GM18861 (cell line): ENCODE data around the gene FYN.
"Not testable (repeated sequence)": the region's sequence is repeated elsewhere in the genome, so short reads cannot be mapped to it uniquely, and the experiment has no call there.

ENCODE experiments used
- ATAC-seq: cut with Tn5 transposase; IDR thresholded peaks from one replicate; pipeline ENCODE4 v1.9.1; 2021; ENCODE audit not compliant: unreplicated experiment

Gene FYN

DNA sequence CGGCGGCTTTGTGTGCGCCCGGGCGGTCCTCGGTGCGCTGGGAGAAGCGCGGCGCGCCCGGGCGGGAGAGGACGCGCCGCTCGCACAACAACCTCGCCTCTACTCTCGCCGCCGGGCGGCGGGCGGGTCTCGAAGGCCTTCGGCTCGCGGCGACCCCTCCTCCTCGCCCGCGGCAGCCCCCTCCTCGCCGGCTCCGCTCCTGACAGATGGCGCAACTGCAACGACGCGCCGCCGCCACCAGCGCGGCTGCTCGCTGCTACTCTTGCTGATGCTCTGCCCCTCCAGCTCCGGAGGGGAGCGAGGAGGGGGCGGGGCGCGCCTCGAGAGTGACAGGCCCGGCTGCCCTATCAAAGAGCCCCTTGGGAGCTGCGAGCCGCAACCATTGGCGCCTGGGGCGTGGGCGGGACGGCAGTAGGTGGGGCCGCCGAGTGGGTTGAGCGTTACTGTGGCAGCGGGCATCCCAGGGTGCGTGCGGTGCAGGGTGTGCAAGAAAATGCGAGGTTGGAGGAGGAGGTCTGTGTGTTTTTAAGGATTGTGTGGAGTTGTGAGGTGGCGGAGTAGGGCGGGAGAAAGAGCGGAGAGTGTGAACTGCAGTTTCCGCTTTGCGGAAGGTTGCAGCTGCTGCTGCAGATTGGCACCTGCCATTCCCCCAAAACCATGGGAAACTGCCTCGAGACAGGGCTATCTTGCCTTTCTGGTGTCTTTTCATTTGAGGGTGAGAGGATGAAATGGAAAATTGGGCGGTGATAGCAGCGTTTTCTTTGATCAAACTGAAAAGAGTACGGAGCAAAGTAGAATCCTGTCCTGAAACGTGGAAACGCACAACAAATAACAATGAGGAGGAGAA is at the start of gene FYN:
Gene FYN (minus strand): TSS at position 275 of the 847 bp plus-strand sequence. CDS start 153,401 bp downstream, outside the sequence.
- peak; percentile 98 for ATAC-seq

- ATAC-seq: no peak
Measured at GRCh38 chr6:111922454-111923297, 49.4 kb upstream of the FYN start.

DNA sequence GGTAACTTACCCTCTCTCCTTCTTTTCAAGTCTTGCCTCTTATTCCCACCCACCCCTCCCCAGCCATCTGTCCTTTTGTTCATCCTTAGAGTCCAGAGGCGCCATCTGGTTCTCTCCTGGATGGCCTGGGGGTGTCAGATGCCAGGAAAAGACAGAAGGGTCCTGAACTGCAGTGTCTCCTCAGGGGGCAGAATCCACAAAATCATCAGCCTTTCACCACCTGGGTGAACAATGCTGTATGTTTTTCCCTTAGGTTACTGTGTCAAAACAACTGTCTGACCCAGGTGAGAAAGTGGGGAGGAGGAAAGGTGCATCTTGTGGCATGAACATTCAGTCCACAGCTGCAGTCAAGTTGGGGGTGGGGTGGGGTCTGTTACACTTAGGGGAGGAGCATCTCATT is 47.9 kb upstream of the FYN start:
- no peak for ATAC-seq

GRCh38 chr6:111920578-111920977 is 47.3 kb upstream of the FYN start:
- ATAC-seq: no peak

- ATAC-seq: no peak
Measured at GRCh38 chr6:111918825-111919224, 45.6 kb upstream of the FYN start.

DNA sequence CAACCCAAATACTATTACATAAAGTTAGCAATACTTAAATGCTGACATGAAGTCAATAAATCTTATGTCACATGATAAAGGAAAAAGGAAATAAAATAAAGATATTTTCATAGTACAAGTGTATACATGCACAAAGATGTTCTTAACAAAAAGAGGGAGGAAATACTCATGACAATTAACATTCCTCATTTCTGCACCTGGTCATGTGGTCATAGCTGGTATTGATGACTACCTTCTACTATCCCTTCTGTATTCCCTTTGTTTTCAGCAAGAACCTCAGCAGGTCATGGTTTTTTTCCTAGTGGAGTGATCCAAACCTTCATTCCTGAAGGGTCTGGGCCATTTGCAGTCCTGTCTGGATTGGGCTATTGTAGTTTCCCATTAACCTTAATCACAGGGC is 43.5 kb upstream of the FYN start:
- no peak for ATAC-seq

GRCh38 chr6:111914617-111915016 is 41.4 kb upstream of the FYN start:
- no peak for ATAC-seq

GRCh38 chr6:111912904-111913303 is 39.7 kb upstream of the FYN start:
- ATAC-seq: no peak

DNA sequence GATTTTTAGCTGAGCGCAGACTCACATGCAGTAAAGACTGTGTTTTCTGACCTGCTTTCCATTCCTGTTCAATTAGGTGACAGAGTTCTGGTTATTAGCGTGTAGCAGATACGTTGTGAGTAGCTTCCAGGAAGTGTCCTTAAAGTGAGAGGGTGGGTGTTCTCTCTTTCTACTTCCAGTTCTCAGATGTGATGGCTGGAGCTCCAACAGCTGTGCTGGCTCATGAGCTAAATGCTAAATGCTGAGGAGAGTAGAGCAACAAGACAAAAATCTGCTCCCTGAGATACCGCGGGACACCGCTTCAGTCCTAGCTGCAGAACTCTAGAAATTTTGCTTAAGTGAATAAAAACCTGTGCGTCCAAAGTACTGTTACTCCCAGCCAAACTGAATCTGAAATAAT is 38.2 kb upstream of the FYN start:
- no peak for ATAC-seq

DNA sequence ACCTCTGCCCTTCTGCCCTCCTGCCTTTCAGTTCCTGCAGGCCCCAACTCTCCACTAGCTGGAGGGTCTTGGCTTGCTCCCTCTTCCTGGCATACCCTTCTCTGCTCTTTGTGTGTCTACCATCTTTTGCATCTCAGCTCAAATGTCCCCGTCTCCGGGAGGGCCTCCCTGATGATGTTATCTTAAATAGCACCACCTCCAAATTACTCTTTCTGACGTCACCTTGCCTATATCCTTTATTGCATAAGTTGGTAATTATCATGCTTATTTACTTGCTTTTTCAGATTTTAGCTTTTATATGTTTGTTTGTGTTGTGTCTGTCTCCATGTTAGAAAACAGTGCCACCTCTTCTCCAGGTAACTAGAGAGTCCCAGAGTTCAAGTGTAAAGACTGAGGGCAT is 36.0 kb upstream of the FYN start:
- no peak for ATAC-seq

GRCh38 chr6:111908365-111908764 is 35.1 kb upstream of the FYN start:
- ATAC-seq: not testable (repeated sequence)

- no peak for ATAC-seq
Measured at GRCh38 chr6:111900735-111901134, 27.5 kb upstream of the FYN start.

DNA sequence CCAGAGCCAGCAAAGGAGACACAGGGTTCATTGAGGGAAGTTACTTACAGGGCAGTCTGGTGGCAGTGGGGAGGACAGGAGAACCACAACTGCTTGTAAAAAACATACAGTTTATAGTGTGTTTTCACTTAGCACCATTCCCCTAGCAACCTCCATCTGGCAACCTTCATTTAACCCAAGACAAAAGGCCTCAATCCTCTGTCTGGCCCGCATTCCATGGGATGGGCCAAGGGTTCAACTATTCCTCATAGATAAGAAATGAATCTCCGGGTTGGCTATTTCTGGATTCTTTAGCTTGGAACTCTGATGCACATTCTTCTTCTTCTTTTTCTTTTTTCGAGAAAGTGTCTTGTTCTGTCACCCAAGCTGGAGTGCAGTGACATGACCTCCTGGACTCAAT is 26.3 kb upstream of the FYN start:
- no peak for ATAC-seq

DNA sequence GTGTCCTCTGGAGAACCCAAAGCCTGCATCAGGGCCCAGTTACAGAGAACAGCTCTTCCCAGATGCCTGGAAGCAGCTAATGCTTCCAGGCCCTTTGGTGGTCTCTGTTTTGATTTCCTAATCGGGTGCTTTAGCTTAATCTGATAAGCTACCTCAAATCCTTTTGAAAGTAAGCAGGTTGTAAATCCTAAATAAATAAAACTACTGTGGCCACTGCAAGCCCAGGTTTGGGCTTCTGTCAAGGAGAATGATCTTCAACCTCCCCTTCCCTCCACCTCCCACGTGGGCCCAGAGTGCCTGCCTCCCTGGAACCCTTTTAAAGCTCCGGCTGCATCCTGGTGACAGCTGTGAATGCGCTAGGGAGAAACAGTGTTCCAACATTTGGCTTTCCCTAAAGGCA is 25.2 kb upstream of the FYN start:
- ATAC-seq: no peak

DNA sequence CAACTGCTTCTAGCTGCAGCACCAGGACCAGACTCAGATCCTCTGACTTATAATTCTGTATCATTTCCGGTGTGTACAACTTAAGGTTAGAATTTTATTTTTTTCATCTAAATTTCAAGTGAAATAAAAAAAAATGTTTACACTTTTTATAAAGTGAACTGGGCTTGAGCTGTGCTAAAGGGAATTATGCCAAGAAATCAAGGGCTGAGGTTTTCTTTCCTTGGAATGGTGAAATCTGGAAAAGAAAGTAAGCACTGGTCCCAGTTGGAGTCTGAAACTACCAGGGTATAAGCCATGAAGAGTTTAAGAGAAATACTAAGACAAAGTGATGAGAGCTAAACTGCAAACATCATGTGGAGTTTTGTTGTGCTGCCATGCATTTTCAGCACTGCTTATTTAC is 21.7 kb upstream of the FYN start:
- no peak for ATAC-seq

- ATAC-seq: no peak
Measured at GRCh38 chr6:111894272-111894671, 21.0 kb upstream of the FYN start.

- ATAC-seq: no peak
Measured at GRCh38 chr6:111892431-111892830, 19.2 kb upstream of the FYN start.

DNA sequence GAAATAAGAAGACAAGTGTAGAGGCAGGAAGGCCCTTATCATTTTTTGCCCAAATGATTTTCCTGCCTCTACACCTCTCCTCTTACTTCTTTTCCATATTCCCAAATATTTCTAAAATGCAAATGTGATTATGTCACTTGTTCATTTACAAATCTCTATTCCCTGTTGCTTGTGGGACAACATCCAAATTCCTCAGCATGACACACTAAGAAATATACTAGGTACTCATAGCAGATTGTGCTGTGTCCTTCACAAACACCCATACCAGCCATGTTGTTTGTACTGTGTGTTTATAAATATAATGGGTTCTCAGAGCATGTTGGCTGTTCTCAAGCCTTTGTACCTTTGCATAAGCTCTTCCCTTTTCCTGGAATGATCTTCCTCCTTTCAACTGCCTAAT is 17.7 kb upstream of the FYN start:
- no peak for ATAC-seq

DNA sequence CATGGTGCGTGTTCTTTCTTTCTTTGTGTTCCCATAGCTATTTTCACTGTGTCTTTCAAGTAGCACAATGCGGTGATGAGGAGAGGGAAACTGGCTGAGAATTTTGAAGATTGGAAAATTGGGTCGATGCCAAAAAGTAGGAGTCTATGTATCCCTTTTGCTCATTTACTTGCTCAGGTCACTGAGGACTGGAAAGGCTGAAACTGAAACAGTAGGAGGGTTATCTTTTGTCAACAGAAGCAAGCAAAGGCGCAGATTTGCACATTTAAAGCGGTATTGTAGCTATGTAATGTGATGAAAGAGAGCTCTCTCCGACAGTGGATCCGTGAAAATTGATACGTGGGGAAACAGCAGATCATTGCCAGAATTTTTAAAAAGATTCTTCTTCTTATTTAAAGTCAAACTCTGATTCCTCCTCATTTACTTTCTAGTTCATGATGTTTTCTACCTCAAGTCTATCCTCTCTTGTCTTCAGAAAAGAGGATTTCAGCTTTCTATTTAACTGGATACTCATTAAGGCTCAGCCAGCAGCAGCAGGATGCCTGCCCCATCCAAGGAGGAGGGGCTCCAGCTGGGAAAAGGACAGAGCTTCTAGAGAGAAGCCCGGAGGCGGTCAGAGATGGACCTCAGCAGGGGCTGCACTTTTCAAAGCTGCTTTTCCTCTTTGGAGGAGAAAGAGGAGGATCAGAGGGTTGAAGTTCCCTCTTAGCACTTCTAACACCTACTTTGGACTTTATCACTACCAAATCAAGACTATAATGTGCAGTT is 15.9 kb upstream of the FYN start:
- no peak for ATAC-seq

DNA sequence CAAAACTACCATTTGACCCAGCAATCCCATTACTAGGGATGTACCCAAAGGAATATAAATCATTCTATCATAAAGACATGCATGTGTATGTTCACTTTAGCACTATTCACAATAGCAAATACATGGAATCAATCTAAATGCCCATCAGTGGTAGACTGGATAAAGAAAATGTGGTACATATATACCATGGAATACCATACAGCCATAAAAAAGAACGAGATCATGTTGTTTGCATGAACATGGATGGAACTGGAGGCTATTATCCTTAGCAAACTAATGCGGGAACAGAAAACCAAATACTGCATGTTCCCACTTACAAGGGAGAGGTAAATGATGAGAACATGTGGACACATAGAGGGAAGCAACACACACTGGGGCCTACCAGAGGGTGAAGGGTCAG is 13.5 kb upstream of the FYN start:
- ATAC-seq: not testable (repeated sequence)

- no peak for ATAC-seq
Measured at GRCh38 chr6:111885373-111886027, 12.2 kb upstream of the FYN start.
